GM12878 (cell line): Measurements from ENCODE around the gene HOMER2. TPM values are rescaled to one million over a fixed set of nuclear protein-coding genes. Genes with fewer than 3 reads are reported as not detected.
A peak's percentile ranks its signal among the peaks of the same experiment; 100 is the strongest.

Source experiments
- ATAC-seq: fragments of 200-7000 bp; cut with Tn5 transposase; 3 replicates; pipeline ENCODE4 v1.9.1; 2020; ENCODE audit warnings: mild to moderate bottlenecking, moderate library complexity
- BruUV-seq: library from RNA; stranded (reverse); fragments of 400-500 nt; replicated peaks from 2 replicates; lab custom pipeline; 2021; lab: Mats Ljungman, UMichigan
- CTCF ChIA-PET: fragments of 300-600 bp; sonication (Branson Sonifier 250); formaldehyde crosslinking; extraction: SDS; loops from one replicate; lab custom pipeline; 2021; ENCODE audit warnings: inconsistent platforms; lab: Yijun Ruan, JAX
- POLR2A ChIA-PET: fragments of 350-600 bp; formaldehyde crosslinking; extraction: SDS; loops from one replicate; lab custom pipeline; 2021; ENCODE audit warnings: inconsistent platforms; lab: Charles Lee
- RAD21 ChIA-PET: fragments of 300-600 bp; sonication (Branson Sonifier 250); formaldehyde crosslinking; loops from one replicate; lab custom pipeline; 2023; ENCODE audit warnings: antibody characterized with exemption; ENCODE audit not compliant: unreplicated experiment; lab: Charles Lee
- SMC1A ChIA-PET: fragments of 300-600 bp; sonication (Branson Sonifier 250); formaldehyde crosslinking; loops from one replicate; lab custom pipeline; 2023; ENCODE audit not compliant: unreplicated experiment, uncharacterized antibody; lab: Charles Lee
- DNase-seq: peaks from one replicate; pipeline ENCODE4 v3.0.0-alpha.2; 2011; ENCODE audit warnings: low read depth, low spot score
- FAIRE-seq: peaks from 3 replicates; lab custom pipeline; 2011; peaks lifted over from hg19 to GRCh38; lab: Jason Lieb, UNC
- H2AFZ ChIP-seq: 2 replicates; pipeline ENCODE4 v1.6.0; 2011; ENCODE audit warnings: low read depth, low read length, control low read depth; ENCODE audit not compliant: control insufficient read depth
- H3K27ac ChIP-seq: 2 replicates; pipeline ENCODE4 v1.5.1; 2011; ENCODE audit warnings: control low read depth; ENCODE audit not compliant: control insufficient read depth, insufficient read depth
- H3K27me3 ChIP-seq, 2 experiments: replicated peaks in 1 of 2; 2 replicates each; pipeline versions ENCODE4 v1.6.0 to v1.6.1; 2011; ENCODE audit warnings: low read length in 1 of 2; ENCODE audit not compliant: control insufficient read depth in 2 of 2, insufficient read depth in 2 of 2
- H3K36me3 ChIP-seq, 2 experiments: 2 replicates each; pipeline ENCODE4 v1.5.1; 2011; ENCODE audit warnings: low read length in 1 of 2; ENCODE audit not compliant: control insufficient read depth in 2 of 2, insufficient read depth in 2 of 2
- H3K4me1 ChIP-seq: 2 replicates; pipeline ENCODE4 v1.6.1; 2011; ENCODE audit warnings: mild to moderate bottlenecking, low read length, moderate library complexity, mixed read lengths; ENCODE audit not compliant: control insufficient read depth, insufficient read depth
- H3K4me2 ChIP-seq: 2 replicates; pipeline ENCODE4 v1.6.0; 2011; ENCODE audit warnings: control low read depth; ENCODE audit not compliant: control insufficient read depth, insufficient read depth
- H3K4me3 ChIP-seq: fragments of 200-600 bp; sonication (generic); 2 replicates; pipeline ENCODE4 v1.5.1; 2016
- H3K79me2 ChIP-seq: 2 replicates; pipeline ENCODE4 v1.6.0; 2011; ENCODE audit warnings: low read length; ENCODE audit not compliant: control insufficient read depth, insufficient read depth
- H3K9ac ChIP-seq: 2 replicates; pipeline ENCODE4 v1.8.0; 2011; ENCODE audit warnings: low read length, control low read depth, mixed read lengths; ENCODE audit not compliant: control insufficient read depth, insufficient read depth
- H3K9me3 ChIP-seq: replicated peaks from 3 replicates; pipeline ENCODE4 v1.5.1; 2011; ENCODE audit warnings: mild to moderate bottlenecking, low read length; ENCODE audit not compliant: control insufficient read depth, insufficient read depth
- H4K20me1 ChIP-seq: 2 replicates; pipeline ENCODE4 v1.6.0; 2011; ENCODE audit not compliant: control insufficient read depth, insufficient read depth
- CREB1 ChIP-seq: IDR thresholded peaks from 2 replicates; pipeline ENCODE4 v1.6.1; 2012; ENCODE audit warnings: low read depth, mild to moderate bottlenecking, inconsistent platforms
- CREM ChIP-seq: IDR thresholded peaks from 2 replicates; pipeline ENCODE4 v1.6.1; 2014; ENCODE audit warnings: antibody characterized with exemption, low read depth
- MYC ChIP-seq: IDR thresholded peaks from 2 replicates; pipeline ENCODE4 v1.6.1; 2011; ENCODE audit warnings: mild to moderate bottlenecking, low read length, moderate library complexity, inconsistent platforms; ENCODE audit not compliant: insufficient read depth, insufficient replicate concordance, insufficient read length, severe bottlenecking
- NFYA ChIP-seq: IDR thresholded peaks from 2 replicates; pipeline ENCODE4 v1.6.1; 2011; ENCODE audit warnings: low read depth, mild to moderate bottlenecking, low read length, improper control_type of control experiment, borderline replicate concordance
- NR2F1 ChIP-seq: fragments of 450-650 bp; conservative IDR thresholded peaks from 2 replicates; pipeline ENCODE4 v1.6.1; 2017; ENCODE audit warnings: mild to moderate bottlenecking
- SIN3A ChIP-seq: IDR thresholded peaks from 2 replicates; pipeline ENCODE4 v1.6.1; 2012; ENCODE audit warnings: low read depth, low read length, improper control_type of control experiment
- SUPT20H ChIP-seq: IDR thresholded peaks from 2 replicates; pipeline ENCODE4 v1.6.1; 2011; ENCODE audit warnings: low read depth, mild to moderate bottlenecking, low read length, moderate library complexity, borderline replicate concordance; ENCODE audit not compliant: control insufficient read depth
- WGBS: methylation state at CpG from one replicate; pipeline ENCODE4 v1.1.6; 2016; ENCODE audit warnings: low lambda C conversion rate; ENCODE audit not compliant: insufficient replicate concordance, insufficient coverage; ENCODE audit errors: missing lambda C conversion rate; 5-methylcytosine and 5-hydroxymethylcytosine counted together
- in situ Hi-C: fragments of 300-500 bp; cut with MboI; formaldehyde crosslinking; loops from 9 replicates; pipeline ENCODE4 v1.14.3; 2018; ENCODE audit warnings: mixed read lengths
- intact Hi-C: fragments of 100-400 bp; cut with micrococcal nuclease; formaldehyde crosslinking; loops from one replicate; pipeline ENCODE4 v1.14.2; 2022; ENCODE audit not compliant: unreplicated experiment
- polyA plus RNA-seq, 11 experiments: library from polyadenylated mRNA; depleted of rRNA in 4 of 11; unstranded in 6 of 11; stranded (reverse) in 5 of 11; fragments of >200 nt; fragmentation: Nextera tagmentation in 4 of 11; fragmentation: Illumina TruSeq in 1 of 11; extraction: Ambion mirVana in 4 of 11; extraction: Trizol in 1 of 11; gene quantifications; 1 replicate in 1 of 11; 2 replicates in 10 of 11; pipeline versions ENCODE4 v1.2.1 to v1.2.3, GENCODE V29; 2011 to 2016; ENCODE audit warnings: inconsistent platforms in 2 of 11, missing spikeins in 2 of 11, low read depth in 1 of 11
- total RNA-seq, 4 experiments: library from RNA; depleted of rRNA in 3 of 4; stranded (reverse); fragments of >200 nt in 3 of 4; fragmentation: Illumina TruSeq in 1 of 4; extraction: Trizol in 1 of 4; gene quantifications; 2 replicates each; pipeline versions ENCODE4 v1.2.1 to v1.2.3, GENCODE V29; 2013 to 2021
- TF ChIP-seq, protein P1 (sequence below): fragments of 450-650 bp; IDR thresholded peaks from 2 replicates; pipeline ENCODE4 v1.6.1; 2017; ENCODE audit warnings: mild to moderate bottlenecking, low read depth, inconsistent platforms; ENCODE audit not compliant: poor library complexity, severe bottlenecking
- TF ChIP-seq, protein P2 (sequence below): IDR thresholded peaks from 2 replicates; pipeline ENCODE4 v1.6.1; 2012; ENCODE audit warnings: mild to moderate bottlenecking, low read depth, low read length
- TF ChIP-seq, protein P3 (sequence below): fragments of 450-650 bp; formaldehyde crosslinking; IDR thresholded peaks from 2 replicates; pipeline ENCODE4 v1.4.0; 2022; ENCODE audit warnings: mild to moderate bottlenecking, moderate library complexity
- TF ChIP-seq, protein P4 (sequence below): fragments of 150-350 bp; IDR thresholded peaks from 2 replicates; pipeline ENCODE4 v1.6.1; 2014; ENCODE audit warnings: mild to moderate bottlenecking, low read depth, low read length

Gene HOMER2
- total and polyA plus RNA-seq, 10 of the 15 experiments (the other 5 are each of a cell fraction or from before 2014, with no cell fraction given) = 0.60 to 5.0 (median 1.8) TPM

DNA sequence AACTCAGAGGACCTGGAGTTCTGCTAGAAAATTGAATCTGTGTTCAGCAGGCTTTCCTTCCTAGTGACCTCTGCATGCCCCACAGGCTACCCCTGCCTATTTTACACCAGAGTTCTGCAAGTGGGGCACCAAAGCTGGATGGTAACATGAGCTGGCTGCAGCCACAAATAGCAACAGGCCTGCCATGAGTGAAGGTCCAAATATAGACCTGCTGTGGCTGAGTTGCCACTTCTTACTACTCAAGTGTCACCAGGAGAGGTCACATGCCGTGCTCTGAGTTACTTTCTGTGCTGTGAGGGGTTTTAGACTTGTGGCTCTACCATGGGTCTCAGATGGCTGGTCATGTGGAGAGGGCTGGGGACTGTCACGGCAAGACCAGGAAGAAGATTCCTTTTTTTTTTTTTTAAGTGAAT, 146.5 kb downstream of the HOMER2 start, which contains the start of gene FSD2:
TSS of gene FSD2 (minus strand) at position 76 of the 413 bp plus-strand sequence. CDS start 18,679 bp downstream, outside the sequence.
- BruUV-seq = no TSS peak
- no peaks in the 10 kb centered on the region for H3K36me3 ChIP-seq
- in situ Hi-C loops (loop anchor here (10.0 kb wide), 1 partner anchor 261 kb away; the partner anchor contains the start of gene RPS17), intact Hi-C loops (no loop called here)
- RAD21 ChIA-PET = interaction anchor here (1.2 to 3.2 kb wide), 4 partner anchors 27 to 92 kb away, joined by 3 to 9 read pairs (median 4); no protein-coding TSS in a partner anchor
- ATAC-seq (peak; percentile 70), DNase-seq (peak; percentile 86), FAIRE-seq (peak; percentile 64)
- 0% methylated on average over 2 of the region's 2 CpGs for WGBS
- SMC1A ChIA-PET = interaction anchor here (1.2 to 1.5 kb wide), 3 partner anchors 27 to 55 kb away, joined by 3 to 8 read pairs (median 4); no protein-coding TSS in a partner anchor
- H2AFZ ChIP-seq = peak within 1 kb of the TSS; percentile 21
- no peaks in the 10 kb centered on the region for H3K9me3 ChIP-seq
- H3K27me3 ChIP-seq = peaks cover 0 to 3% of the 10 kb centered on the region in 2 experiments; a peak in 1 of 4 replicates
- POLR2A ChIA-PET = interaction anchor here (0.7 kb wide), 1 partner anchor 180 kb away, joined by 3 read pairs; the partner anchor contains the start of gene RAMAC
- peak within 1 kb of the TSS; percentile 91 for H3K4me2 ChIP-seq
- peaks cover 14% of the 10 kb centered on the region for H3K79me2 ChIP-seq
- CTCF ChIA-PET = interaction anchor here (1.1 to 1.8 kb wide), 2 partner anchors 194 to 275 kb away, joined by 3 to 4 read pairs; no protein-coding TSS in a partner anchor
- H4K20me1 ChIP-seq = no peaks in the 10 kb centered on the region
- H3K4me1 ChIP-seq = peaks cover 32% of the 10 kb centered on the region
- peak within 1 kb of the TSS; percentile 73 for H3K27ac ChIP-seq
- H3K4me3 ChIP-seq = peak within 1 kb of the TSS; percentile 26; the same call in 1 of the 2 replicates
- no peak within 1 kb of the TSS for H3K9ac ChIP-seq
- TF ChIP-seq, protein P1, sequence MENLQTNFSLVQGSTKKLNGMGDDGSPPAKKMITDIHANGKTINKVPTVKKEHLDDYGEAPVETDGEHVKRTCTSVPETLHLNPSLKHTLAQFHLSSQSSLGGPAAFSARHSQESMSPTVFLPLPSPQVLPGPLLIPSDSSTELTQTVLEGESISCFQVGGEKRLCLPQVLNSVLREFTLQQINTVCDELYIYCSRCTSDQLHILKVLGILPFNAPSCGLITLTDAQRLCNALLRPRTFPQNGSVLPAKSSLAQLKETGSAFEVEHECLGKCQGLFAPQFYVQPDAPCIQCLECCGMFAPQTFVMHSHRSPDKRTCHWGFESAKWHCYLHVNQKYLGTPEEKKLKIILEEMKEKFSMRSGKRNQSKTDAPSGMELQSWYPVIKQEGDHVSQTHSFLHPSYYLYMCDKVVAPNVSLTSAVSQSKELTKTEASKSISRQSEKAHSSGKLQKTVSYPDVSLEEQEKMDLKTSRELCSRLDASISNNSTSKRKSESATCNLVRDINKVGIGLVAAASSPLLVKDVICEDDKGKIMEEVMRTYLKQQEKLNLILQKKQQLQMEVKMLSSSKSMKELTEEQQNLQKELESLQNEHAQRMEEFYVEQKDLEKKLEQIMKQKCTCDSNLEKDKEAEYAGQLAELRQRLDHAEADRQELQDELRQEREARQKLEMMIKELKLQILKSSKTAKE = peak; percentile 87
- no peak for TF ChIP-seq SUPT20H
- TF ChIP-seq CREB1 = 0 out of 2 replicates have a peak, but pooled peaks have one; percentile 29
- TF ChIP-seq SIN3A = no peak
- TF ChIP-seq, protein P2, sequence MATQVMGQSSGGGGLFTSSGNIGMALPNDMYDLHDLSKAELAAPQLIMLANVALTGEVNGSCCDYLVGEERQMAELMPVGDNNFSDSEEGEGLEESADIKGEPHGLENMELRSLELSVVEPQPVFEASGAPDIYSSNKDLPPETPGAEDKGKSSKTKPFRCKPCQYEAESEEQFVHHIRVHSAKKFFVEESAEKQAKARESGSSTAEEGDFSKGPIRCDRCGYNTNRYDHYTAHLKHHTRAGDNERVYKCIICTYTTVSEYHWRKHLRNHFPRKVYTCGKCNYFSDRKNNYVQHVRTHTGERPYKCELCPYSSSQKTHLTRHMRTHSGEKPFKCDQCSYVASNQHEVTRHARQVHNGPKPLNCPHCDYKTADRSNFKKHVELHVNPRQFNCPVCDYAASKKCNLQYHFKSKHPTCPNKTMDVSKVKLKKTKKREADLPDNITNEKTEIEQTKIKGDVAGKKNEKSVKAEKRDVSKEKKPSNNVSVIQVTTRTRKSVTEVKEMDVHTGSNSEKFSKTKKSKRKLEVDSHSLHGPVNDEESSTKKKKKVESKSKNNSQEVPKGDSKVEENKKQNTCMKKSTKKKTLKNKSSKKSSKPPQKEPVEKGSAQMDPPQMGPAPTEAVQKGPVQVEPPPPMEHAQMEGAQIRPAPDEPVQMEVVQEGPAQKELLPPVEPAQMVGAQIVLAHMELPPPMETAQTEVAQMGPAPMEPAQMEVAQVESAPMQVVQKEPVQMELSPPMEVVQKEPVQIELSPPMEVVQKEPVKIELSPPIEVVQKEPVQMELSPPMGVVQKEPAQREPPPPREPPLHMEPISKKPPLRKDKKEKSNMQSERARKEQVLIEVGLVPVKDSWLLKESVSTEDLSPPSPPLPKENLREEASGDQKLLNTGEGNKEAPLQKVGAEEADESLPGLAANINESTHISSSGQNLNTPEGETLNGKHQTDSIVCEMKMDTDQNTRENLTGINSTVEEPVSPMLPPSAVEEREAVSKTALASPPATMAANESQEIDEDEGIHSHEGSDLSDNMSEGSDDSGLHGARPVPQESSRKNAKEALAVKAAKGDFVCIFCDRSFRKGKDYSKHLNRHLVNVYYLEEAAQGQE = no peak
- no peak for TF ChIP-seq MYC
- TF ChIP-seq, protein P3, sequence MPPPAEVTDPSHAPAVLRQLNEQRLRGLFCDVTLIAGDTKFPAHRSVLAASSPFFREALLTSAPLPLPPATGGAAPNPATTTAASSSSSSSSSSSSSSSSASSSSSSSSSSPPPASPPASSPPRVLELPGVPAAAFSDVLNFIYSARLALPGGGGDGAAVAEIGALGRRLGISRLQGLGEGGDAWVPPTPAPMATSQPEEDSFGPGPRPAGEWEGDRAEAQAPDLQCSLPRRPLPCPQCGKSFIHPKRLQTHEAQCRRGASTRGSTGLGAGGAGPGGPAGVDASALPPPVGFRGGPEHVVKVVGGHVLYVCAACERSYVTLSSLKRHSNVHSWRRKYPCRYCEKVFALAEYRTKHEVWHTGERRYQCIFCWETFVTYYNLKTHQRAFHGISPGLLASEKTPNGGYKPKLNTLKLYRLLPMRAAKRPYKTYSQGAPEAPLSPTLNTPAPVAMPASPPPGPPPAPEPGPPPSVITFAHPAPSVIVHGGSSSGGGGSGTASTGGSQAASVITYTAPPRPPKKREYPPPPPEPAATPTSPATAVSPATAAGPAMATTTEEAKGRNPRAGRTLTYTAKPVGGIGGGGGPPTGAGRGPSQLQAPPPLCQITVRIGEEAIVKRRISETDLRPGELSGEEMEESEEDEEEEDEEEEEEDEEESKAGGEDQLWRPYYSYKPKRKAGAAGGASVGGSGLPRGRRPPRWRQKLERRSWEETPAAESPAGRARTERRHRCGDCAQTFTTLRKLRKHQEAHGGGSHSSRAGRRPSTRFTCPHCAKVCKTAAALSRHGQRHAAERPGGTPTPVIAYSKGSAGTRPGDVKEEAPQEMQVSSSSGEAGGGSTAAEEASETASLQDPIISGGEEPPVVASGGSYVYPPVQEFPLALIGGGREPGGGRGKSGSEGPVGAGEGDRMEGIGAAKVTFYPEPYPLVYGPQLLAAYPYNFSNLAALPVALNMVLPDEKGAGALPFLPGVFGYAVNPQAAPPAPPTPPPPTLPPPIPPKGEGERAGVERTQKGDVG (CRISPR knock-in tag) = no peak
- TF ChIP-seq NFYA = no peak
- 0 out of 2 replicates have a peak, but pooled peaks have one; percentile 45 for TF ChIP-seq CREM
- TF ChIP-seq, protein P4, sequence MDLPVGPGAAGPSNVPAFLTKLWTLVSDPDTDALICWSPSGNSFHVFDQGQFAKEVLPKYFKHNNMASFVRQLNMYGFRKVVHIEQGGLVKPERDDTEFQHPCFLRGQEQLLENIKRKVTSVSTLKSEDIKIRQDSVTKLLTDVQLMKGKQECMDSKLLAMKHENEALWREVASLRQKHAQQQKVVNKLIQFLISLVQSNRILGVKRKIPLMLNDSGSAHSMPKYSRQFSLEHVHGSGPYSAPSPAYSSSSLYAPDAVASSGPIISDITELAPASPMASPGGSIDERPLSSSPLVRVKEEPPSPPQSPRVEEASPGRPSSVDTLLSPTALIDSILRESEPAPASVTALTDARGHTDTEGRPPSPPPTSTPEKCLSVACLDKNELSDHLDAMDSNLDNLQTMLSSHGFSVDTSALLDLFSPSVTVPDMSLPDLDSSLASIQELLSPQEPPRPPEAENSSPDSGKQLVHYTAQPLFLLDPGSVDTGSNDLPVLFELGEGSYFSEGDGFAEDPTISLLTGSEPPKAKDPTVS = no peak
- TF ChIP-seq NR2F1 = peak; percentile 88
